Measurements from ENCODE around the gene ZDHHC4. TPM values are rescaled to one million over a fixed set of nuclear protein-coding genes. Genes with fewer than 3 reads are reported as not detected.

Gene ZDHHC4
- total and polyA plus RNA-seq, 2 of the 13 experiments (the other 11 are each of a cell fraction or from before 2014, with no cell fraction given) = 83.2 to 188 TPM

DNA sequence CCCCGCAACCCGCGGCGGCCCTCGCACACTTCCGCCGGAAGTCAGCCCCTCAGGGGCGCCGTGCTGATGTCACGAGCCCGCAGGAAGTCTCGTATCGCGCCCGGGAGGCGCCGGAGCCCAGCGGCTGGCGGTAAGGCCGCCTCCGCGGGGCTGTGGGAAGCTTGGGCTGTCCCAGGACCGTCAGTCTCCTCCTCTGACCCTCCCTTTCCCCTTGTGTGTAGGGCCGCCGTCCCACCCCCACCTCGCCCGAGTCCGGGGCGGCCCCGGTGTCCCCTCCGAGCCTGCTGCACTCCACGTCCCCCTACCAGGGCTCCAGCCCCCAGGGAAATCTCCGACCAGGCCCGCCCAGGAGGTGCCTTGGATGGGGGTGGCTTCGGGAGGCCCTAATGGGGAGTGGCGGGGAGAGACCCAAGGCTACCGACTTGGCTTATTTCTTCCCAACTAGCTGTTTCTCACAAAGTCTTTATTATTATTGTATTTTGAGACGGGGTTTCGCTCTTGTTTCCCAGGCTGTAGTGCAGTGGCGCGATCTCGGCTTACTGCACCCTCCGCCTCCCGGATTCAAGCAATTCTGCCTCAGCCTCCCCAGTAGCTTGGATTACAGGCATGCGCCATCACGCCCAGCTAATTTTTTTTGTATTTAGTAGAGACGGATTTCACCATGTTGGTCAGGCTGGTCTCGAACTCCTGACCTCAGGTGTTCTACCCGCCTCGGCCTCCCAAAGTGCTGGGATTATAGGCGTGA, at the start of gene ZDHHC4 (continued):
- TF ChIP-seq HOXA9 (CRISPR knock-in tag; IDR thresholded peaks at IDR 0.05; ENCODE audit: borderline replicate concordance) (peak; percentile 49; the same call in 1 of the 2 replicates), ZFX (CRISPR knock-in tag; IDR thresholded peaks at IDR 0.05; ENCODE audit: low read depth) (peak; percentile 85), NR2C2 (CRISPR knock-in tag; IDR thresholded peaks at IDR 0.05; ENCODE audit: borderline replicate concordance) (peak; percentile 86), ATF1 (CRISPR knock-in tag; IDR thresholded peaks at IDR 0.05) (peak; percentile 78; the same call in 1 of the 2 replicates), ZNF558 (CRISPR knock-in tag; IDR thresholded peaks at IDR 0.05; ENCODE audit: borderline replicate concordance) (peak; percentile 62; the same call in 1 of the 2 replicates), ZNF292 (CRISPR knock-in tag; IDR thresholded peaks at IDR 0.05; ENCODE audit: borderline replicate concordance, low read depth) (no peak), ZNF441 (CRISPR knock-in tag; IDR thresholded peaks at IDR 0.05; ENCODE audit: borderline replicate concordance) (peak; percentile 58; the same call in 1 of the 2 replicates), ZBTB38 (CRISPR knock-in tag; IDR thresholded peaks at IDR 0.05) (peak; percentile 77), JUN (CRISPR knock-in tag; IDR thresholded peaks at IDR 0.05) (0 out of 2 replicates have a peak, but pooled peaks have one; percentile 19), ZNF530 (CRISPR knock-in tag; IDR thresholded peaks at IDR 0.05; ENCODE audit: low read depth) (no peak), ZNF607 (CRISPR knock-in tag; IDR thresholded peaks at IDR 0.05; ENCODE audit: borderline replicate concordance) (peak; percentile 87; the same call in 1 of the 2 replicates), NBN (conservative IDR thresholded peaks at IDR 0.05) (no peak), SALL1 (CRISPR knock-in tag; IDR thresholded peaks at IDR 0.05) (peak; percentile 77; the same call in 1 of the 2 replicates), ZNF747 (CRISPR knock-in tag; IDR thresholded peaks at IDR 0.05; ENCODE audit: borderline replicate concordance) (peak; percentile 56; the same call in 1 of the 2 replicates)
- TF ChIP-seq, protein P1, sequence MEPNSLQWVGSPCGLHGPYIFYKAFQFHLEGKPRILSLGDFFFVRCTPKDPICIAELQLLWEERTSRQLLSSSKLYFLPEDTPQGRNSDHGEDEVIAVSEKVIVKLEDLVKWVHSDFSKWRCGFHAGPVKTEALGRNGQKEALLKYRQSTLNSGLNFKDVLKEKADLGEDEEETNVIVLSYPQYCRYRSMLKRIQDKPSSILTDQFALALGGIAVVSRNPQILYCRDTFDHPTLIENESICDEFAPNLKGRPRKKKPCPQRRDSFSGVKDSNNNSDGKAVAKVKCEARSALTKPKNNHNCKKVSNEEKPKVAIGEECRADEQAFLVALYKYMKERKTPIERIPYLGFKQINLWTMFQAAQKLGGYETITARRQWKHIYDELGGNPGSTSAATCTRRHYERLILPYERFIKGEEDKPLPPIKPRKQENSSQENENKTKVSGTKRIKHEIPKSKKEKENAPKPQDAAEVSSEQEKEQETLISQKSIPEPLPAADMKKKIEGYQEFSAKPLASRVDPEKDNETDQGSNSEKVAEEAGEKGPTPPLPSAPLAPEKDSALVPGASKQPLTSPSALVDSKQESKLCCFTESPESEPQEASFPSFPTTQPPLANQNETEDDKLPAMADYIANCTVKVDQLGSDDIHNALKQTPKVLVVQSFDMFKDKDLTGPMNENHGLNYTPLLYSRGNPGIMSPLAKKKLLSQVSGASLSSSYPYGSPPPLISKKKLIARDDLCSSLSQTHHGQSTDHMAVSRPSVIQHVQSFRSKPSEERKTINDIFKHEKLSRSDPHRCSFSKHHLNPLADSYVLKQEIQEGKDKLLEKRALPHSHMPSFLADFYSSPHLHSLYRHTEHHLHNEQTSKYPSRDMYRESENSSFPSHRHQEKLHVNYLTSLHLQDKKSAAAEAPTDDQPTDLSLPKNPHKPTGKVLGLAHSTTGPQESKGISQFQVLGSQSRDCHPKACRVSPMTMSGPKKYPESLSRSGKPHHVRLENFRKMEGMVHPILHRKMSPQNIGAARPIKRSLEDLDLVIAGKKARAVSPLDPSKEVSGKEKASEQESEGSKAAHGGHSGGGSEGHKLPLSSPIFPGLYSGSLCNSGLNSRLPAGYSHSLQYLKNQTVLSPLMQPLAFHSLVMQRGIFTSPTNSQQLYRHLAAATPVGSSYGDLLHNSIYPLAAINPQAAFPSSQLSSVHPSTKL (CRISPR knock-in tag; IDR thresholded peaks at IDR 0.05) = peak; percentile 69
- TF ChIP-seq, protein P2, sequence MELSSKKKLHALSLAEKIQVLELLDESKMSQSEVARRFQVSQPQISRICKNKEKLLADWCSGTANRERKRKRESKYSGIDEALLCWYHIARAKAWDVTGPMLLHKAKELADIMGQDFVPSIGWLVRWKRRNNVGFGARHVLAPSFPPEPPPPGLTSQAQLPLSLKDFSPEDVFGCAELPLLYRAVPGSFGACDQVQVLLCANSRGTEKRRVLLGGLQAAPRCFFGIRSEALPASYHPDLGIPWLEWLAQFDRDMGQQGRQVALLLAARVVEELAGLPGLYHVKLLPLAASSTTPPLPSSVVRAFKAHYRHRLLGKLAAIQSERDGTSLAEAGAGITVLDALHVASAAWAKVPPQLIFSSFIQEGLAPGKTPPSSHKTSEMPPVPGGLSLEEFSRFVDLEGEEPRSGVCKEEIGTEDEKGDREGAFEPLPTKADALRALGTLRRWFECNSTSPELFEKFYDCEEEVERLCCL (CRISPR knock-in tag; IDR thresholded peaks at IDR 0.05; ENCODE audit: borderline replicate concordance) = no peak; the same call in 1 of the 2 replicates
- TF ChIP-seq, protein P3, sequence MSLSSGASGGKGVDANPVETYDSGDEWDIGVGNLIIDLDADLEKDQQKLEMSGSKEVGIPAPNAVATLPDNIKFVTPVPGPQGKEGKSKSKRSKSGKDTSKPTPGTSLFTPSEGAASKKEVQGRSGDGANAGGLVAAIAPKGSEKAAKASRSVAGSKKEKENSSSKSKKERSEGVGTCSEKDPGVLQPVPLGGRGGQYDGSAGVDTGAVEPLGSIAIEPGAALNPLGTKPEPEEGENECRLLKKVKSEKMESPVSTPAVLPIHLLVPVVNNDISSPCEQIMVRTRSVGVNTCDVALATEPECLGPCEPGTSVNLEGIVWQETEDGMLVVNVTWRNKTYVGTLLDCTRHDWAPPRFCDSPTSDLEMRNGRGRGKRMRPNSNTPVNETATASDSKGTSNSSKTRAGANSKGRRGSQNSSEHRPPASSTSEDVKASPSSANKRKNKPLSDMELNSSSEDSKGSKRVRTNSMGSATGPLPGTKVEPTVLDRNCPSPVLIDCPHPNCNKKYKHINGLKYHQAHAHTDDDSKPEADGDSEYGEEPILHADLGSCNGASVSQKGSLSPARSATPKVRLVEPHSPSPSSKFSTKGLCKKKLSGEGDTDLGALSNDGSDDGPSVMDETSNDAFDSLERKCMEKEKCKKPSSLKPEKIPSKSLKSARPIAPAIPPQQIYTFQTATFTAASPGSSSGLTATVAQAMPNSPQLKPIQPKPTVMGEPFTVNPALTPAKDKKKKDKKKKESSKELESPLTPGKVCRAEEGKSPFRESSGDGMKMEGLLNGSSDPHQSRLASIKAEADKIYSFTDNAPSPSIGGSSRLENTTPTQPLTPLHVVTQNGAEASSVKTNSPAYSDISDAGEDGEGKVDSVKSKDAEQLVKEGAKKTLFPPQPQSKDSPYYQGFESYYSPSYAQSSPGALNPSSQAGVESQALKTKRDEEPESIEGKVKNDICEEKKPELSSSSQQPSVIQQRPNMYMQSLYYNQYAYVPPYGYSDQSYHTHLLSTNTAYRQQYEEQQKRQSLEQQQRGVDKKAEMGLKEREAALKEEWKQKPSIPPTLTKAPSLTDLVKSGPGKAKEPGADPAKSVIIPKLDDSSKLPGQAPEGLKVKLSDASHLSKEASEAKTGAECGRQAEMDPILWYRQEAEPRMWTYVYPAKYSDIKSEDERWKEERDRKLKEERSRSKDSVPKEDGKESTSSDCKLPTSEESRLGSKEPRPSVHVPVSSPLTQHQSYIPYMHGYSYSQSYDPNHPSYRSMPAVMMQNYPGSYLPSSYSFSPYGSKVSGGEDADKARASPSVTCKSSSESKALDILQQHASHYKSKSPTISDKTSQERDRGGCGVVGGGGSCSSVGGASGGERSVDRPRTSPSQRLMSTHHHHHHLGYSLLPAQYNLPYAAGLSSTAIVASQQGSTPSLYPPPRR (CRISPR knock-in tag; IDR thresholded peaks at IDR 0.05; ENCODE audit: borderline replicate concordance) = peak; percentile 37; the same call in 1 of the 2 replicates
